AG09319 (cell line): ENCODE results near the gene OR11A1.
"Not testable (repeated sequence)": the region's sequence is repeated elsewhere in the genome, so short reads cannot be mapped to it uniquely, and the experiment has no call there.

Source experiments
- DNase-seq: peaks from one replicate; pipeline ENCODE4 v3.0.0-alpha.2; 2010; ENCODE audit warnings: low read depth; ENCODE audit errors: extremely low read depth
- CTCF ChIP-seq: IDR thresholded peaks from 2 replicates; pipeline ENCODE4 v1.5.1; 2011; ENCODE audit warnings: low read depth, mild to moderate bottlenecking, inconsistent platforms, low read length, moderate library complexity

The OR11A1 gene

GRCh38 chr6:29439006-29439405 lies 17.9 kb downstream of the OR11A1 start, which contains the start of gene OR10C1:
Gene OR10C1, plus strand, starts transcription at chr6:29439306. Its CDS starts 710 bp downstream, at chr6:29440016.
- TF ChIP-seq CTCF, result no peak
- no peak for DNase-seq

DNA sequence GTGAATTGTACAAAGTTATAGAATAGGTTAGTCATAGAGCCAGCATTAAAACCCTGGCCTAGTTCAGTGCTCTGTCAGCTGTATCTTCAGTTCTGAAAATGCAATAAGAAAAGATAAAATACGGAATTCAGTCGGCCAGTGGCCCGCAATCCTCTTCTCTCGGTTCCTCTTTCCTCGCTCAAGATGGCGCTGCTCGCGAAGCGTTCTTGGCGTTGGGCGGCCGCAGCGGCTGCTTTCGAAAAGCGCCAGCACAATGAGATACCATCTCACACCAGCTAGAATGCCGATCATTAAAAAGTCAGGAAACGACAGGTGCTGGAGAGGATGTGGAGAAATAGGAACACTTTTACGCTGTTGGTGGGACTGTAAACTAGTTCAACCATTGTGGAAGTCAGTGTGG lies 20.1 kb downstream of the OR11A1 start:
- DNase-seq, result not testable (repeated sequence)

DNA sequence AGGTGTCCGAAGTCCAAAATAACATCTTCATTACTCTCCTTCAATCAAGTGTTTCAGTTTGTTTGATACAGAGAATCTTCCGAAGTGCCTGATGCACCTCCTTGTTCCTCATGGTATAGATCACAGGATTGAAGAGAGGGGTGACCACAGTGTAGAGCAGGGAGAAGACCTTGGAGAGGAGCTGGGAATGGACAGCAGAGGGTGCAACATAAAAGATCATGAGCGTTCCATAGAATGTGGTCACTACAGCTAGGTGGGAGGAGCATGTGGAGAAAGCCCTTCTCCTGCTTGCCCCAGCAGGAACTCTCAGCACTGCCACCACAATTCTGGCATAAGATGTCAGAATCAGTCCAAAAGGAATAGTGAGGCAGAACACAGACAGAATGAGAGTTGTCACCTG lies 30.2 kb downstream of the OR11A1 start:
- no peak for TF ChIP-seq CTCF
- no peak for DNase-seq

DNA sequence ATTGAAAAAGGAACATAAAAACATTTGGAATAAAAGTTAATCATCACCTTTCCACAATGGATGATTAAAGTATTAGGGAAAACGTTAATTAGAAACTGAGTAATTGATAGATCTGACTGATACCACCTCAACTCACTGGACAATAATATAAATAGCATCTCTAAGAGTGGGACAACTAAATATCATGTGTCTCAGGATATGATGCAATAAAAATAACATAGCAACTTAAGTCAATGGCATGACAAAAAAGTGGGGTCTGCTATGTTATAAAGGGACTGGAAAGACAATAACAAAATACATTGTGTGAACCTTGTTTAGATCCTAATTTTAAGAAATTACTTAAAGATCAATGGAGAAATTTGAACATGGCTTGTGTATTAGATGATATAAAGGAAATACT lies 31.8 kb downstream of the OR11A1 start:
- TF ChIP-seq CTCF, result no peak
- no peak for DNase-seq

GRCh38 chr6:29424575-29424974 lies 32.3 kb downstream of the OR11A1 start:
- TF ChIP-seq CTCF, result no peak

GRCh38 chr6:29424168-29424567 lies 32.7 kb downstream of the OR11A1 start:
- no peak for TF ChIP-seq CTCF

More at GRCh38 chr6:29424575-29424974, 32.3 kb downstream of the OR11A1 start:
- DNase-seq, result no peak

GRCh38 chr6:29419516-29419915 lies 37.4 kb downstream of the OR11A1 start:
- no peak for TF ChIP-seq CTCF
- no peak for DNase-seq

More at GRCh38 chr6:29424168-29424567, 32.7 kb downstream of the OR11A1 start:
- DNase-seq, result no peak

DNA sequence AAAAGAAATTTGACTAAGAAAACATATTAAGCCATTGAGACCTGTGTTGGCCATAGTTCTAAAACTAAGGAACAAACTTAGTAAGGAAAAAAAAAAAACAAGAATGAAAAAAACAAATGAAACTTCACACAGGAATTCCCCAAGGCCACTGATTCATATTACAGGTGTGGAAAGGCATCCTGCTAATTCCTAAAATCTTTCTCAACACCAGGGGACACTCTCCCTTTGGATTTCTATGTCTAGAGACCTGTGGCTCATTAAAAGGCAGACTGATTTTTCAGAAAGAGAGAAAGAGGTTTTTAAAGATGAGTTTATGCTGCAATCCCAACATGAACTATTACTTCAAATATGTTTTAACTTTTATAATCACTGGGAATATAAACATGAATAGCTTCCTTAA lies 42.3 kb downstream of the OR11A1 start, which contains the start of gene OR12D1:
TSS of gene OR12D1 (plus strand) at position 341 of the 400 bp plus-strand sequence.
- no peak for DNase-seq
- no peak for TF ChIP-seq CTCF
